Memory B cell (primary cell): ENCODE results near the gene AKAP6.

ENCODE experiments used
- ATAC-seq: fragments of 150-1000 bp; cut with Tn5 transposase; 2 replicates; pipeline ENCODE4 v1.10.0; 2021; ENCODE audit warnings: low read depth, mild to moderate bottlenecking, moderate library complexity
- DNase-seq, 2 donors: peaks; one replicate each; pipeline ENCODE4 v3.0.0; 2022; ENCODE audit warnings: low spot score in 2 of 2
- H3K27ac Mint-ChIP-seq: one replicate; pipeline ENCODE4 v1.8.0; 2022; ENCODE audit warnings: mild to moderate bottlenecking, moderate library complexity, mixed read lengths
- H3K27me3 Mint-ChIP-seq: one replicate; pipeline ENCODE4 v1.8.0; 2022; ENCODE audit warnings: mixed read lengths
- H3K36me3 Mint-ChIP-seq: one replicate; pipeline ENCODE4 v1.8.0; 2022; ENCODE audit warnings: mild to moderate bottlenecking, mixed read lengths
- H3K4me1 Mint-ChIP-seq: one replicate; pipeline ENCODE4 v1.8.0; 2022; ENCODE audit warnings: mixed read lengths
- H3K4me3 Mint-ChIP-seq: one replicate; pipeline ENCODE4 v1.8.0; 2022; ENCODE audit warnings: mild to moderate bottlenecking, moderate library complexity, mixed read lengths
- H3K9me3 Mint-ChIP-seq: one replicate; pipeline ENCODE4 v1.8.0; 2022; ENCODE audit warnings: mixed read lengths

Gene AKAP6

GRCh38 chr14:32719601-32720000 is 390.5 kb downstream of the AKAP6 start:
- Mint-ChIP-seq H3K4me3 (no peak overlapping the region), H3K27ac (no peak overlapping the region), H3K27me3 (no peaks in the 10 kb centered on the region), H3K9me3 (no peaks in the 10 kb centered on the region), H3K36me3 (no peaks in the 10 kb centered on the region), H3K4me1 (no peaks in the 10 kb centered on the region)
- DNase-seq (no peak), ATAC-seq (no peak)

DNA sequence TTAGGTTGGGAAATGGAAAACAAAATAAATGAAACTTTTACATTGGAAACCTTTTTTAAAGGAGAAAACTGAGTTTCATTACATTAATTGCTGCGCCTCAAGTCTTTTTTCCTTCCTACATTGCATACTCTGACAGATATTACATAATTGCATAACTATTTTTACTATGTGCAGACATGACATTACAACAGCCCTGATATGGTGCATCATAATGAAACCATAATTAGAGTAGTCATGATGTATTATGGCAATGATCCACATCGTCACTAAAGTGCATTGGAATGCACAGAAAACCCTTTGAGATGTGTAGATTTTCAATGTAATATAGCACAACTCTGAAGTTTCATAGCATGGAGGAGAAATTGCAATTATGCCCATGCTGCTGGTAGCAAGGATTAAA is 391.8 kb downstream of the AKAP6 start:
- H3K27me3 Mint-ChIP-seq: no peaks in the 10 kb centered on the region
- H3K9me3 Mint-ChIP-seq: no peaks in the 10 kb centered on the region
- no peaks in the 10 kb centered on the region for H3K36me3 Mint-ChIP-seq
- no peak overlapping the region for H3K4me3 Mint-ChIP-seq
- no peak overlapping the region for H3K27ac Mint-ChIP-seq
- no peaks in the 10 kb centered on the region for H3K4me1 Mint-ChIP-seq
- ATAC-seq (no peak), DNase-seq (no peak)

- H3K27me3 Mint-ChIP-seq: no peaks in the 10 kb centered on the region
- ATAC-seq (no peak), DNase-seq (no peak)
- no peak overlapping the region for H3K27ac Mint-ChIP-seq
- no peak overlapping the region for H3K4me3 Mint-ChIP-seq
- H3K9me3 Mint-ChIP-seq: no peaks in the 10 kb centered on the region
- no peaks in the 10 kb centered on the region for H3K4me1 Mint-ChIP-seq
- H3K36me3 Mint-ChIP-seq: no peaks in the 10 kb centered on the region
Measured at GRCh38 chr14:32722631-32723183, 393.6 kb downstream of the AKAP6 start.

- Mint-ChIP-seq H3K36me3 (no peaks in the 10 kb centered on the region), H3K9me3 (no peaks in the 10 kb centered on the region)
Measured at GRCh38 chr14:32724867-32725471, 395.9 kb downstream of the AKAP6 start.

GRCh38 chr14:32726516-32726915 is 397.4 kb downstream of the AKAP6 start:
- Mint-ChIP-seq H3K4me3 (no peak overlapping the region), H3K36me3 (no peaks in the 10 kb centered on the region), H3K4me1 (no peaks in the 10 kb centered on the region), H3K9me3 (no peaks in the 10 kb centered on the region), H3K27ac (no peak overlapping the region), H3K27me3 (peaks cover 1% of the 10 kb centered on the region)
- no peak for DNase-seq
- no peak for ATAC-seq

More at GRCh38 chr14:32724867-32725471, 395.9 kb downstream of the AKAP6 start:
- no peaks in the 10 kb centered on the region for H3K4me1 Mint-ChIP-seq
- no peak for ATAC-seq
- H3K4me3 Mint-ChIP-seq: no peak overlapping the region
- H3K27me3 Mint-ChIP-seq: peaks cover 1% of the 10 kb centered on the region
- DNase-seq: no peak
- no peak overlapping the region for H3K27ac Mint-ChIP-seq

DNA sequence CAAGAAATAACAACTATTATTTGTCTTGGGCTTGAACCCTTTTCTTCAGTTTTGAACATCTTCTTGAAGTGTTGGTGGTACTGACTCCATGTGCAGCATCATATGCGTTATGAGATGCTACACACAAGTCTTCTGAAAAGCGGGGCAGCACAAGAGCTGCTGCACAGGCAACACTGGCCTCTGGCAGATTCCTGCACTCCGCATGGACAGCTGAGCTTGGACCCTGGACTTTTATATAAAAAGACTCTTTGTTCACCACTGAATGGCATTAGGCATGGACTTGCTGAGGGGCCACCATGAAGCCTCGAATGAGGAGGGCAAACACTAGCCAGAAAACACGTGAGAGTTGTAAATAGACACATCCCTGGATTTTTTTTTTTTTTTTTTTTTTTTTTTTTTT is 398.7 kb downstream of the AKAP6 start:
- peaks cover 1% of the 10 kb centered on the region for H3K27me3 Mint-ChIP-seq
- no peak overlapping the region for H3K4me3 Mint-ChIP-seq
- H3K27ac Mint-ChIP-seq: no peak overlapping the region
- no peaks in the 10 kb centered on the region for H3K9me3 Mint-ChIP-seq
- no peaks in the 10 kb centered on the region for H3K4me1 Mint-ChIP-seq
- no peaks in the 10 kb centered on the region for H3K36me3 Mint-ChIP-seq
- no peak for ATAC-seq
- DNase-seq: no peak

DNA sequence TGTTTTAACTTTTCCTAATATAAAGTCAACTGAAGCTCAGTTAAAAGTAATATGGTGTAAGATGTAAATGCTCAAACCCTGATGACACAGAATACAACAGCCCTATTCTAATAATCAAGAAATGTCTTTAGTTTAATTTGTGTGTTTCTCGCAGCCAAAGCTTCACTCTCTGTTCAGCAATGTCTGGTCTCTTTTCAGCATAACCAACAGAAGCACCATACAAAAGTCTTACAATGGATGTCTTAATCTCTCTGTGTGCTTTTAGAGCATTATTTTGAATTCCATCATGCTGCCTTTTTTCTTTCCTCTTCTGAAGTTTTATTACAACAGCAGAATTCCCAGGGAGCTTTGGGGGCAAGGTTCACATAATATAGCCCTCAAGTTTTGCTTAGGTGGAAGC is 399.4 kb downstream of the AKAP6 start:
- DNase-seq (no peak), ATAC-seq (no peak)
- H3K36me3 Mint-ChIP-seq: no peaks in the 10 kb centered on the region
- H3K4me3 Mint-ChIP-seq: no peak overlapping the region
- peaks cover 1% of the 10 kb centered on the region for H3K27me3 Mint-ChIP-seq
- H3K4me1 Mint-ChIP-seq: no peaks in the 10 kb centered on the region
- H3K9me3 Mint-ChIP-seq: no peaks in the 10 kb centered on the region
- no peak overlapping the region for H3K27ac Mint-ChIP-seq

DNA sequence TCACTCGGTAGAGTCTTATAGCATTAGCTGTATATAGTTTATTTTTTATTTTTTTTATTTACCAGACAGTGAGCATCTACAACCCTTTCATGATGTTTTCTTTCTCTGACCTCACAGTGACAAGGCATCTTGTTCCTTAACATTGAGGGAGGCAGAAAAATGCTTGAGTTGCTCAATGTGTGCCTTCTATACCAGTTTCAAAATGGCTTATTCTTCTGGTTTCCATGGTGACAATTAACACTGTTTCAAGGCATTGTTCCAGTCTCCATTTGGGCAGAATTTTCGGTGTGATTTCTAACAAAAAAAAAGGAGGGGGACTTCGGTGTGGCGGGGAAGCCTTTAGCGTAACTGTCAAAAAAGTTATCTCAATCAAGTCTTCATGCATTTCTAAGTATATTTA is 399.9 kb downstream of the AKAP6 start:
- DNase-seq: no peak
- no peak for ATAC-seq
- H3K36me3 Mint-ChIP-seq: no peaks in the 10 kb centered on the region
- no peak overlapping the region for H3K27ac Mint-ChIP-seq
- peaks cover 1% of the 10 kb centered on the region for H3K27me3 Mint-ChIP-seq
- H3K4me3 Mint-ChIP-seq: no peak overlapping the region
- no peaks in the 10 kb centered on the region for H3K4me1 Mint-ChIP-seq
- no peaks in the 10 kb centered on the region for H3K9me3 Mint-ChIP-seq

DNA sequence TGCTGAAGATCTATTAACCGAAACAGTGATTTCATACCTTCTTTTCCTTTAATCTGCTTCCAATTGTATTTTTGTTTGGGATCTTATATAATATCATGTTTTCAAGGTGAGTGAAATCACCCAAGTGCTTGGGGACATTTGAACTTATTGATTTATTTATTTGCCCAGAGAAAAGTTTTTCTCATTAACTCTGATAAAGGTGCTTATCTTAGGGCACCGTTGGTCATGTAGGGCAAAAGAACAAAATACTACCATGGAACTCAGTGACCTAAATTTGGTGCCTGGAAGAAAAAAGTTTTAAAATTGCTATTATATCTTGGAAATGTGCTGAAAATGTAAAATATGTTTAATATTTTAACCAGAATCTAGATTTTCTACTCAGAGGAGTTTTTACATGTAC is 402.2 kb downstream of the AKAP6 start:
- no peak for ATAC-seq
- Mint-ChIP-seq H3K4me3 (no peak overlapping the region), H3K36me3 (no peaks in the 10 kb centered on the region), H3K27me3 (peaks cover 1% of the 10 kb centered on the region), H3K9me3 (no peaks in the 10 kb centered on the region), H3K4me1 (no peaks in the 10 kb centered on the region), H3K27ac (no peak overlapping the region)
- no peak for DNase-seq

DNA sequence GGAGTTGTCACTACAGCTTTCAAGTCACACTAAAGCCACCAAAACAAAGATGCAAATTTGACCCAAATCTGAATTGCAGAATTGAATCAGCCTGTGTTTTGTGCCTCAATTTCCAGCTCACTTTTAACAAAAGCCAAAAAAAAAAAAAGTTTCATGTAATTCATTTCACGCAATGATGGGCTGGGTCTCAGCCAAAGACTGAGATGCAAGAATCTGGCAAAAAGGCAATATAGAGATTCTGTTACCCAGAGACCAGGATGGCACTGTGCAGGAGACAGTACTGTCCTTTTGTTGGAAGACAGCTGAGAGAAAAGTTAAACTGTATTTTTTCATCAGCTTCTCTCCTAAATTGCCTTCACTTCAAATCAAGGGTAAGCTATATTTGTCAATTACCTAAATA is 403.9 kb downstream of the AKAP6 start:
- Mint-ChIP-seq H3K36me3 (no peaks in the 10 kb centered on the region), H3K9me3 (no peaks in the 10 kb centered on the region), H3K4me1 (no peaks in the 10 kb centered on the region), H3K27me3 (peaks cover 1% of the 10 kb centered on the region), H3K27ac (no peak overlapping the region), H3K4me3 (no peak overlapping the region)
- DNase-seq: no peak
- no peak for ATAC-seq

DNA sequence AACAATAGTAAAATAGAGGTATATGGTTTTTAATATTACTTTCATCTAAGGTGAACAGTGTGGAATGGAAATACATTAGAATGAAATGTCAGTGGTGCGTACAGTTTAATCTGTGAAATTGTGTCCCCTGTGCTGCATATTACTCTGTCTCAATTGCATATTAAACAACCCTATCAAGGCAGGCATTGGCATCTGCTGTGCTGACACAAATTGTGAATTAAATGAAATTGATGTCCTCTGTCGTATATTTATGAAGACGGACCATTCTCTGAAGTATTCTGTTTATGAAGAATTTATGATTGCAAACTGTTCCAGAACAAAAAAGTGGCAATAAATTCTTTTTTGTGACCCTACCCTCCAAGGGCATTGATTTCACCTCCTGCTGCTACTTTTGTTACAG is 405.2 kb downstream of the AKAP6 start:
- Mint-ChIP-seq H3K27me3 (no peaks in the 10 kb centered on the region), H3K9me3 (no peaks in the 10 kb centered on the region), H3K4me3 (no peak overlapping the region), H3K36me3 (no peaks in the 10 kb centered on the region), H3K4me1 (no peaks in the 10 kb centered on the region), H3K27ac (no peak overlapping the region)
- ATAC-seq: no peak
- DNase-seq: no peak

DNA sequence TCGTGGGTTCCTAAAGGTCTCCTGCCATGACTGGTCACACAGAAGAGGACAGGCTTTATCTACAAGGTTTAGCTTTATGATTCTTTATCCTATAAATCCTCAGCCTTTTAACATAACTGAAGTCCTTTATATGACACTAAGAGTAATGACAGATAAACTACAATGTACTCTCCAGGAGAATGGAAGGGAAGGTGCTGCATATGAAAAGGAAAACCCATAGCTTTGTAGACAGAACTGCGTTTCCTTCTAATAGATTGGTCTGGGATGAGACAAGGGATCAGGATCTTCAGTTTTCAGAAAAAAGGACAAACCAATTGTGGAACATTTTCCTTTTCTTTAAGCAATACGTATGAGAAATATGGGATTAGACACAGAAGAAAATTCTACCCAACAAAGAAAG is 408.5 kb downstream of the AKAP6 start:
- Mint-ChIP-seq H3K4me3 (no peak overlapping the region), H3K9me3 (peaks cover 3% of the 10 kb centered on the region), H3K4me1 (no peaks in the 10 kb centered on the region), H3K27me3 (no peaks in the 10 kb centered on the region), H3K27ac (no peak overlapping the region), H3K36me3 (no peaks in the 10 kb centered on the region)
- ATAC-seq: no peak
- DNase-seq: no peak

DNA sequence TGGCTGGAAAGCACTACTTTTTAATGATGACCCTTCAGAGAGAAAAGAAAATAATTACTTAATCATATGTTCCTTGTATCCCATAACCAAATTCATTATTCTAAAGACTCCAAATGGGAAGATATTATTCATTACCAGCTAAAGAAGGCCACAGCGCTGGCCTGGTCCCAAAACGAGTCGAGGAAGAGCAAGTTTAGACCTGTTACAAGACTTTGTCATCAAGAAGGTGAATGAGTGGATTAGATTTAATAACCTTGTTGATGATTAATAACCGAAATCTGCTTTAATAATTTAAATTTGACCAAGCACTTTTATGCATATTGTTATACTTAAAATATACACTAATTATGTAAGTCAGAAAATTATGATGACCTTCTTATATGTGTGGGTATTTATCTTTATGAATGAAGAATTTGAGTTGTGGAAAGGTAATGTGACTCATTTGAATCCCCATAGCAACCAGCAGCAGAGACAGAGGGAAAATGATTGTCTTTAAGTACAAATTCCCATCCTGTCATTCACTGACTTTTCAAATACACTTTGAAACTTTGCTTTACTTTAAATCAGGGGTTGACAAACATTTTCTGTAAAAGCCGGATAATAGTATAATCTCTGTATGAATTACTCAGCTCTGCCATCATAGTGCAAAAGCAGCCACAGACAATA is 409.2 kb downstream of the AKAP6 start:
- no peaks in the 10 kb centered on the region for H3K4me1 Mint-ChIP-seq
- H3K36me3 Mint-ChIP-seq: no peaks in the 10 kb centered on the region
- H3K27me3 Mint-ChIP-seq: no peaks in the 10 kb centered on the region
- H3K27ac Mint-ChIP-seq: no peak overlapping the region
- DNase-seq (no peak), ATAC-seq (no peak)
- peaks cover 3% of the 10 kb centered on the region for H3K9me3 Mint-ChIP-seq
- H3K4me3 Mint-ChIP-seq: no peak overlapping the region

GRCh38 chr14:32744811-32745445 is 415.8 kb downstream of the AKAP6 start:
- DNase-seq: no peak
- peaks cover 1% of the 10 kb centered on the region for H3K9me3 Mint-ChIP-seq
- H3K27me3 Mint-ChIP-seq: no peaks in the 10 kb centered on the region
- peaks cover 2% of the 10 kb centered on the region for H3K36me3 Mint-ChIP-seq
- H3K4me1 Mint-ChIP-seq: no peaks in the 10 kb centered on the region
- no peak overlapping the region for H3K4me3 Mint-ChIP-seq
- no peak for ATAC-seq
- no peak overlapping the region for H3K27ac Mint-ChIP-seq
